A549 (cell line): ENCODE measurements around the gene CGB3. TPM values are rescaled to one million over a fixed set of nuclear protein-coding genes. Genes with fewer than 3 reads are reported as not detected.
"Not testable (repeated sequence)": the region's sequence is repeated elsewhere in the genome, so short reads cannot be mapped to it uniquely, and the experiment has no call there.

ENCODE experiments used
- ATAC-seq, 2 experiments: fragments of 200-7000 bp in 1 of 2; fragments of >200 bp in 1 of 2; cut with Nextera tagmentation in 1 of 2; cut with Tn5 transposase in 1 of 2; 3 replicates each; pipeline versions ENCODE4 v1.8.0 to v1.9.1; 2018 to 2020; ENCODE audit warnings: mild to moderate bottlenecking in 1 of 2, moderate library complexity in 1 of 2
- CTCF ChIA-PET: fragments of 300-600 bp; sonication (Branson Sonifier 250); formaldehyde crosslinking; extraction: SDS; loops from one replicate; lab custom pipeline; 2021; ENCODE audit warnings: antibody characterized with exemption, inconsistent platforms; lab: Yijun Ruan, JAX
- POLR2A ChIA-PET: fragments of 350-600 bp; formaldehyde crosslinking; extraction: SDS; loops from one replicate; lab custom pipeline; 2021; ENCODE audit warnings: antibody characterized with exemption, inconsistent platforms; lab: Yijun Ruan, JAX
- DNase-seq, 2 experiments: peaks; one replicate each; pipeline versions ENCODE4 v3.0.0 to v3.0.0-alpha.2; 2011 to 2016; ENCODE audit warnings: low read depth in 1 of 2, low spot score in 1 of 2
- FAIRE-seq: peaks from 2 replicates; lab custom pipeline; 2011; peaks lifted over from hg19 to GRCh38; lab: Jason Lieb, UNC
- H3K27ac ChIP-seq, 2 experiments: fragments of >200 bp; sonication (Bioruptor Twin); formaldehyde crosslinking; 3 replicates each; pipeline ENCODE4 v1.5.1; 2016 to 2017
- H3K4me1 ChIP-seq: fragments of >200 bp; sonication (Bioruptor Twin); formaldehyde crosslinking; 3 replicates; pipeline ENCODE4 v1.6.1; 2016
- H3K4me2 ChIP-seq: fragments of >200 bp; sonication (Bioruptor Twin); formaldehyde crosslinking; 3 replicates; pipeline ENCODE4 v1.6.1; 2016
- H3K4me3 ChIP-seq: fragments of >200 bp; sonication (Bioruptor Twin); formaldehyde crosslinking; 3 replicates; pipeline ENCODE4 v1.5.1; 2016
- H3K9me3 ChIP-seq: fragments of >200 bp; sonication (Bioruptor Twin); formaldehyde crosslinking; 3 replicates; pipeline ENCODE4 v1.6.1; 2016
- CBX2 ChIP-seq: fragments of 200-600 bp; sonication (generic); IDR thresholded peaks from 2 replicates; pipeline ENCODE4 v1.6.1; 2016; ENCODE audit warnings: low read depth, mild to moderate bottlenecking, borderline replicate concordance
- CEBPB ChIP-seq, 2 experiments: fragments of >200 bp in 1 of 2; sonication (Bioruptor Twin) in 1 of 2; formaldehyde crosslinking in 1 of 2; IDR thresholded peaks; 2 replicates each; pipeline ENCODE4 v1.6.1; 2012 to 2016
- EP300 ChIP-seq, 2 experiments: fragments of >200 bp; sonication (Bioruptor Twin); formaldehyde crosslinking; IDR thresholded peaks; 2 replicates in 1 of 2; 3 replicates in 1 of 2; pipeline ENCODE4 v1.6.1; 2016 to 2017
- FOSB ChIP-seq: fragments of 250-450 bp; sonication (Bioruptor Pico); IDR thresholded peaks from 2 replicates; pipeline ENCODE4 v1.5.0; 2020; ENCODE audit warnings: mild to moderate bottlenecking, moderate library complexity
- FOSL2 ChIP-seq, 2 experiments: fragments of 450-650 bp in 1 of 2; fragments of >200 bp in 1 of 2; sonication (Bioruptor Twin) in 1 of 2; formaldehyde crosslinking; IDR thresholded peaks; 2 replicates each; pipeline versions ENCODE4 v1.5.0 to v1.6.1; 2016 to 2020; ENCODE audit warnings: mild to moderate bottlenecking in 1 of 2, moderate library complexity in 1 of 2
- FOXS1 ChIP-seq: fragments of 250-450 bp; sonication (Bioruptor Pico); IDR thresholded peaks from 2 replicates; pipeline ENCODE4 v1.5.0; 2020; ENCODE audit warnings: mild to moderate bottlenecking, moderate library complexity
- HDAC2 ChIP-seq: fragments of 200-600 bp; sonication (generic); IDR thresholded peaks from 2 replicates; pipeline ENCODE4 v1.6.1; 2016
- HOXA7 ChIP-seq: fragments of 250-450 bp; sonication (Bioruptor Pico); IDR thresholded peaks from 2 replicates; pipeline ENCODE4 v1.5.0; 2020; ENCODE audit warnings: mild to moderate bottlenecking, moderate library complexity
- HOXB13 ChIP-seq: fragments of 250-450 bp; sonication (Bioruptor Pico); IDR thresholded peaks from 2 replicates; pipeline ENCODE4 v1.5.0; 2020; ENCODE audit warnings: low read depth, mild to moderate bottlenecking, moderate library complexity
- JUN ChIP-seq, 2 experiments: fragments of >200 bp; sonication (Bioruptor Twin); formaldehyde crosslinking; IDR thresholded peaks; 2 replicates in 1 of 2; 3 replicates in 1 of 2; pipeline ENCODE4 v1.6.1; 2016 to 2017
- JUNB ChIP-seq: fragments of >200 bp; sonication (Bioruptor Twin); formaldehyde crosslinking; IDR thresholded peaks from 2 replicates; pipeline ENCODE4 v1.6.1; 2016
- MAZ ChIP-seq: fragments of 150-350 bp; IDR thresholded peaks from 2 replicates; pipeline ENCODE4 v1.6.1; 2014; ENCODE audit warnings: antibody characterized with exemption, low read depth, low read length, borderline replicate concordance
- MYC ChIP-seq: IDR thresholded peaks from 2 replicates; pipeline ENCODE4 v1.6.1; 2012; ENCODE audit warnings: mild to moderate bottlenecking, inconsistent platforms, low read length, improper control_type of control experiment, borderline replicate concordance
- POLR2AphosphoS2 ChIP-seq: conservative IDR thresholded peaks from 2 replicates; pipeline ENCODE4 v1.6.1; 2012; ENCODE audit warnings: low read length, improper control_type of control experiment, inconsistent platforms
- RNF2 ChIP-seq: fragments of 200-600 bp; sonication (generic); IDR thresholded peaks from 2 replicates; pipeline ENCODE4 v1.6.1; 2016; ENCODE audit warnings: low read depth, mild to moderate bottlenecking, antibody characterized with exemption, moderate library complexity, borderline replicate concordance
- ZC3H11A ChIP-seq: fragments of 450-650 bp; IDR thresholded peaks from 2 replicates; pipeline ENCODE4 v1.6.1; 2014; ENCODE audit warnings: antibody characterized with exemption, mild to moderate bottlenecking
- ZNF302 ChIP-seq: fragments of 250-450 bp; sonication (Bioruptor Pico); IDR thresholded peaks from 2 replicates; pipeline ENCODE4 v1.9.0; 2021; ENCODE audit warnings: inconsistent platforms, mild to moderate bottlenecking, moderate library complexity
- WGBS: methylation state at CpG from one replicate; pipeline ENCODE4 v1.1.6; 2017; ENCODE audit errors: missing lambda C conversion rate; 5-methylcytosine and 5-hydroxymethylcytosine counted together
- polyA plus RNA-seq, 4 experiments: library from polyadenylated mRNA; depleted of rRNA in 3 of 4; stranded (reverse); fragments of >200 nt; fragmentation: RNase III in 1 of 4; extraction: RNeasy Plus Mini Kit Qiagen cat#74134 plus additional on column Dnase treatment in 1 of 4; gene quantifications; 2 replicates in 3 of 4; 3 replicates in 1 of 4; pipeline ENCODE4 v1.2.3, GENCODE V29; 2011 to 2017
- TF ChIP-seq, protein P1 (sequence below): fragments of 250-450 bp; sonication (Bioruptor Pico); IDR thresholded peaks from 2 replicates; pipeline ENCODE4 v1.5.0; 2021; ENCODE audit warnings: mild to moderate bottlenecking, moderate library complexity, borderline replicate concordance
- TF ChIP-seq, protein P2 (sequence below): IDR thresholded peaks from 2 replicates; pipeline ENCODE4 v1.6.1; 2012
- TF ChIP-seq, protein P3 (sequence below): fragments of 450-650 bp; IDR thresholded peaks from 2 replicates; pipeline ENCODE4 v1.6.1; 2014; ENCODE audit warnings: antibody characterized with exemption
- TF ChIP-seq, protein P4 (sequence below): IDR thresholded peaks from 2 replicates; pipeline ENCODE4 v1.6.1; 2012
- TF ChIP-seq, protein P5 (sequence below): IDR thresholded peaks from 2 replicates; pipeline ENCODE4 v1.6.1; 2012; ENCODE audit warnings: low read depth, borderline replicate concordance

Gene CGB3
- polyA plus RNA-seq, 2 of the 4 experiments (the other 2 are of a cell fraction) = 0.13 TPM; not detected in 1

DNA sequence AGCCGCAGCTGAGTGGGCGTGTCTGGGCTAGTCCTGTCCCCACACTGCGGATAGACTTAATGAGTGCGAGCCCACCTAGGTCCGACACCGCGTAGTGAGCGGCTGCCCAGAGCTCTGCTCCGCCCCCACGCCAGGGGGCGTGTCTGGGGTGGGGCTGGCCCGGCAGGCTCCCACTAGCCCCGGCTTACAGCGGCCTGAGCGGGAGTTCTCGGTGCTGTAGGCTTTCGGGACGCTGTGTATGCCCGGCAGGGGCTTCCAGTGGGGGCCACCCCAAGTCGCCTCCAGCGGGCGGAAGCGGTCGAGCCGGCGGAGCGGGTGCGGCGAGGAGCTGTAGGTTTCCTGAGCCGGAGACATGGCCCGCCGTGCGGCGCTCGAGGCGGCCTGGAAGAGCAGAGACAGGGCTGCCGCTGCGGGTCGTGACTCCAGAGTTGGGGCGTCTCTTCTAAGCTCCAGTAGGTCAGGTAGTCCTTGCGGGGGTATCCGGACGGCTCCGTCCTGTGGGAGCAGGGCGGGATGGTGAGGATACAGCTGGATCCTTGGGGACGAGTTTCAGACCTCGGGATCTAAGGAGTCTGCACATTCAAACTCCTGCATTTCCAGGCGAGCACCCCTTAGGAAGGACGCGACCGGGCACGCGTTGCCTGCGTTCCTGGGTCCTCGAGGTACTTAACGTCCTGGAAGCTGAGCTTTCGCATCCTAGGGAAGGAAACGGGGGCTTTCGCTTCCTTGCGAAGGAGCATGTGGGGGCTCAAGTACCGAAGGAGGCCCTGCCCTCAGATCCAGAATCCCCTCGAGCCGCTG lies 32.2 kb upstream of the CGB3 start (continued):
- no peak for TF ChIP-seq HDAC2
- TF ChIP-seq FOSL2 (IDR thresholded peaks at IDR 0.05) = no peak
- no peak for TF ChIP-seq FOSL2 (CRISPR knock-in tag; IDR thresholded peaks at IDR 0.05)
- TF ChIP-seq ZNF302 (CRISPR knock-in tag) = no peak
- TF ChIP-seq, protein P1, sequence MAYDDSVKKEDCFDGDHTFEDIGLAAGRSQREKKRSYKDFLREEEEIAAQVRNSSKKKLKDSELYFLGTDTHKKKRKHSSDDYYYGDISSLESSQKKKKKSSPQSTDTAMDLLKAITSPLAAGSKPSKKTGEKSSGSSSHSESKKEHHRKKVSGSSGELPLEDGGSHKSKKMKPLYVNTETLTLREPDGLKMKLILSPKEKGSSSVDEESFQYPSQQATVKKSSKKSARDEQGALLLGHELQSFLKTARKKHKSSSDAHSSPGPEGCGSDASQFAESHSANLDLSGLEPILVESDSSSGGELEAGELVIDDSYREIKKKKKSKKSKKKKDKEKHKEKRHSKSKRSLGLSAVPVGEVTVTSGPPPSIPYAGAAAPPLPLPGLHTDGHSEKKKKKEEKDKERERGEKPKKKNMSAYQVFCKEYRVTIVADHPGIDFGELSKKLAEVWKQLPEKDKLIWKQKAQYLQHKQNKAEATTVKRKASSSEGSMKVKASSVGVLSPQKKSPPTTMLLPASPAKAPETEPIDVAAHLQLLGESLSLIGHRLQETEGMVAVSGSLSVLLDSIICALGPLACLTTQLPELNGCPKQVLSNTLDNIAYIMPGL (CRISPR knock-in tag) = no peak
- no peak for TF ChIP-seq POLR2AphosphoS2
- TF ChIP-seq, protein P2, sequence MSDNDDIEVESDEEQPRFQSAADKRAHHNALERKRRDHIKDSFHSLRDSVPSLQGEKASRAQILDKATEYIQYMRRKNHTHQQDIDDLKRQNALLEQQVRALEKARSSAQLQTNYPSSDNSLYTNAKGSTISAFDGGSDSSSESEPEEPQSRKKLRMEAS = peak; percentile 76
- TF ChIP-seq FOSB = no peak
- TF ChIP-seq RNF2 = no peak
- peak in 1 of 2 experiments; percentile 44; a peak in 1 of 5 replicates for TF ChIP-seq JUN (IDR thresholded peaks at IDR 0.05)
- TF ChIP-seq CEBPB (IDR thresholded peaks at IDR 0.05) = no peak
- TF ChIP-seq CBX2 = no peak
- TF ChIP-seq MYC = no peak
- no peak for TF ChIP-seq MAZ
- TF ChIP-seq, protein P3, sequence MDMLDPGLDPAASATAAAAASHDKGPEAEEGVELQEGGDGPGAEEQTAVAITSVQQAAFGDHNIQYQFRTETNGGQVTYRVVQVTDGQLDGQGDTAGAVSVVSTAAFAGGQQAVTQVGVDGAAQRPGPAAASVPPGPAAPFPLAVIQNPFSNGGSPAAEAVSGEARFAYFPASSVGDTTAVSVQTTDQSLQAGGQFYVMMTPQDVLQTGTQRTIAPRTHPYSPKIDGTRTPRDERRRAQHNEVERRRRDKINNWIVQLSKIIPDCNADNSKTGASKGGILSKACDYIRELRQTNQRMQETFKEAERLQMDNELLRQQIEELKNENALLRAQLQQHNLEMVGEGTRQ = no peak
- TF ChIP-seq, protein P4, sequence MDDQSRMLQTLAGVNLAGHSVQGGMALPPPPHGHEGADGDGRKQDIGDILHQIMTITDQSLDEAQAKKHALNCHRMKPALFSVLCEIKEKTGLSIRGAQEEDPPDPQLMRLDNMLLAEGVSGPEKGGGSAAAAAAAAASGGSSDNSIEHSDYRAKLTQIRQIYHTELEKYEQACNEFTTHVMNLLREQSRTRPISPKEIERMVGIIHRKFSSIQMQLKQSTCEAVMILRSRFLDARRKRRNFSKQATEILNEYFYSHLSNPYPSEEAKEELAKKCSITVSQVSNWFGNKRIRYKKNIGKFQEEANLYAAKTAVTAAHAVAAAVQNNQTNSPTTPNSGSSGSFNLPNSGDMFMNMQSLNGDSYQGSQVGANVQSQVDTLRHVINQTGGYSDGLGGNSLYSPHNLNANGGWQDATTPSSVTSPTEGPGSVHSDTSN = no peak
- no peak for TF ChIP-seq ZC3H11A
- no peak for TF ChIP-seq FOXS1 (CRISPR knock-in tag)
- TF ChIP-seq, protein P5, sequence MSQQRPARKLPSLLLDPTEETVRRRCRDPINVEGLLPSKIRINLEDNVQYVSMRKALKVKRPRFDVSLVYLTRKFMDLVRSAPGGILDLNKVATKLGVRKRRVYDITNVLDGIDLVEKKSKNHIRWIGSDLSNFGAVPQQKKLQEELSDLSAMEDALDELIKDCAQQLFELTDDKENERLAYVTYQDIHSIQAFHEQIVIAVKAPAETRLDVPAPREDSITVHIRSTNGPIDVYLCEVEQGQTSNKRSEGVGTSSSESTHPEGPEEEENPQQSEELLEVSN = peak; percentile 80
- TF ChIP-seq EP300 (IDR thresholded peaks at IDR 0.05) = no peak
- TF ChIP-seq HOXB13 (CRISPR knock-in tag) = no peak
- TF ChIP-seq HOXA7 (CRISPR knock-in tag) = no peak

DNA sequence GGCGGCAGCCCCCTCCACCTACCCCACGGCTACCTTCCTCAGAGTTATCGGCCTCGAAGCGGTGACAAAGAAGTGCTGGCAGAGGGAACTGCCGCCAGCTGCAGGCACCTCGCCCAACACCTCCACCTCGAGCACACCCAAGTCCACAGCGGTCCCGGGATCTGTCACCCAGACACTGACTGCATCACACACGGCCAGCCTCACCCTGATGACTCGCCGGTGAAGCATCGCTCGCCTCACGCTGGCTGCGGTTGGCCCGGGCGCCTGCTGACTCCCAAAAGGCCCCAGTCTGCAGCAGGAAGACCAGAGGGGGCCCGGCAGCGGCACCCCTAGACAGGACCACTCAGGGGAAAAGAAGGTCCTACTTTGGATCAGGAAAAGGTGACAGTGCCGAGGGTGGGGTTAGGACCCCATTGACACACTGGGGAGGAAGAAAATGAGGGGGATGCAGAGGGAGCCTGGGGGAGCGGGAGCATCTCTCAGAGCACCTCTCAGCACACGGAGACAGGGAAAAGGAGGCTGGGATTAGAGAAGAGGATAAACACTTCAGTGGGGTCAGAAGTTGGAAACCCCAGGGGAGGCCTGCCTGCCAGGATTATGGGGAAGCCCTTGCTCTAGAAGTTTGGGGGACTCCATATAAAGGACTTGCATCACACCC lies 26.4 kb upstream of the CGB3 start:
- FAIRE-seq; H3K4me3 ChIP-seq; H3K4me1 ChIP-seq; H3K9me3 ChIP-seq; POLR2A ChIA-PET; TF ChIP-seq FOSL2 (IDR thresholded peaks at IDR 0.05): not testable (repeated sequence)
- 23% methylated on average over 23 of the region's 24 CpGs for WGBS
- peak overlapping the region; percentile 43 to 85; a peak in 5 of 6 replicates for H3K27ac ChIP-seq
- peak; percentile 69 to 79 for DNase-seq
- ATAC-seq = peak; percentile 86 to 95
- CTCF ChIA-PET = interaction anchor here (1.7 kb wide), 1 partner anchor 57 kb away, joined by 5 read pairs; the partner anchor contains the start of genes GYS1 and RUVBL2
- TF ChIP-seq JUNB (peak; percentile 31; the same call in 1 of the 2 replicates), FOSL2 (CRISPR knock-in tag; IDR thresholded peaks at IDR 0.05) (peak; percentile 73)
- TF ChIP-seq, protein P5 = peak; percentile 71
- TF ChIP-seq, protein P4 = 0 out of 2 replicates have a peak, but pooled peaks have one; percentile 41
- TF ChIP-seq, protein P2 = peak; percentile 84
- TF ChIP-seq, all 56 proteins: peak for 5; not testable (repeated sequence) for 51
- peak overlapping the region; percentile 57 for H3K4me2 ChIP-seq

DNA sequence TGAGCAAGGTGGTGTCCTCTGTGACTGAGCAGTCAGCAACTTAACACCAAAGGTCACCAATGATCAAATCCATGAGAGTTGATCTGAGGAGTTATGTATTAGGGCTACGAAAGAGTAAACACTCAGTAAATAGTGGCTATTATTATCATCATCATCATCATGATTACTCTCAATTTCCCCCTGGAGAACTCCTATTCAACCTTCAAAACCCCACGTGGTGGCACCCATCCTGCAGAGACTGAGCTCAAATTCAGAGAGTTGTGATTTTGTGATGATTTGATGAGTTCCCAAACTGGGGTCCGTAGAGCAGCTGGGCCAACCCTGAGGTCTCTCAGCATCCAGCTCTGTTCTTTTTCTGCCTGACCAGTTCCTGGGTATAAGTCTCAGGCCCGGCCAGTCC lies 25.7 kb upstream of the CGB3 start:
- ATAC-seq, H3K9me3 ChIP-seq, CTCF ChIA-PET, H3K4me1 ChIP-seq, FAIRE-seq, H3K4me3 ChIP-seq, POLR2A ChIA-PET, DNase-seq: not testable (repeated sequence)
- peak overlapping the region; percentile 57; the same call in 1 of the 3 replicates for H3K4me2 ChIP-seq
- H3K27ac ChIP-seq = peak overlapping the region in 1 of 2 experiments; percentile 85; a peak in 2 of 6 replicates
- WGBS = 91% methylated on average over 3 of the region's 4 CpGs
